ENCODE results near the gene TH.

DNA sequence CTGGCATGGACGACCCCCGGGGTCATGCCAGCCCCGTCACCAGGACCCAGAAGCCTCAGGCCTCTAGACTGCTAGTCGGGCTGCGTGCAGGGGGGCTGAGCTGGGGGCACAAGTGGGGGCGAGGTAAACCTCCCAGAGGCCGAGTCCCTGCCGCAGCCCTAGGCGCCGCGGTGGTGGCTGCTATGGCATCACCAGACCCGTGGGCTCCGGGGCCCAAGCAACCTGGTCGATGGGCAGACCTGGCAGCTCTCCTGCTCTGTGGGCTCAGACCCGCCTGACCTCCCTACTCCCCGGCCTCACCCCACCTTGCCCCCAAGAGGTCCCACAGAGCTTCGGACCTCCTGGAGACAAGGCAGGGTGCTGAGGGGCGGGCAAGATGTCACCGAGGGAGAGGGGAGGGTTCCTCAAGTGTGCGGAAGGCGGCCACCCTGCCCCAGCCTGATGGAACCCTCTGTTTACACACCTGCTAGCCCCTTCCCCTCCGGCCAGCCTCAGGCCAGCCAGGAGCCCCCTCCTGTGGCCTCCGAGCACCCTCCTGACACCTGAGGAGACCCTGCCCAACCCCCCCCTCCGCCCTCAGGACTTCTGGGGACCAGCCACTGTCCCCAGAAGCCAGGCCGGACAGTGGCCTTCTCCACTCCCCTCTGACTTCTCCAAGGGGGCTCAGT is 41.8 kb downstream of the TH start:
- TF ChIP-seq, protein P1, sequence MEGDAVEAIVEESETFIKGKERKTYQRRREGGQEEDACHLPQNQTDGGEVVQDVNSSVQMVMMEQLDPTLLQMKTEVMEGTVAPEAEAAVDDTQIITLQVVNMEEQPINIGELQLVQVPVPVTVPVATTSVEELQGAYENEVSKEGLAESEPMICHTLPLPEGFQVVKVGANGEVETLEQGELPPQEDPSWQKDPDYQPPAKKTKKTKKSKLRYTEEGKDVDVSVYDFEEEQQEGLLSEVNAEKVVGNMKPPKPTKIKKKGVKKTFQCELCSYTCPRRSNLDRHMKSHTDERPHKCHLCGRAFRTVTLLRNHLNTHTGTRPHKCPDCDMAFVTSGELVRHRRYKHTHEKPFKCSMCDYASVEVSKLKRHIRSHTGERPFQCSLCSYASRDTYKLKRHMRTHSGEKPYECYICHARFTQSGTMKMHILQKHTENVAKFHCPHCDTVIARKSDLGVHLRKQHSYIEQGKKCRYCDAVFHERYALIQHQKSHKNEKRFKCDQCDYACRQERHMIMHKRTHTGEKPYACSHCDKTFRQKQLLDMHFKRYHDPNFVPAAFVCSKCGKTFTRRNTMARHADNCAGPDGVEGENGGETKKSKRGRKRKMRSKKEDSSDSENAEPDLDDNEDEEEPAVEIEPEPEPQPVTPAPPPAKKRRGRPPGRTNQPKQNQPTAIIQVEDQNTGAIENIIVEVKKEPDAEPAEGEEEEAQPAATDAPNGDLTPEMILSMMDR (IDR thresholded peaks at IDR 0.05) = no peak
- TF ChIP-seq POLR2A (IDR thresholded peaks at IDR 0.05) (no peak), POLR2AphosphoS5 (IDR thresholded peaks at IDR 0.05) (no peak), EP300 (IDR thresholded peaks at IDR 0.05) (no peak)

Data from upper lobe of left lung (tissue), 4 donors.